GM23338 (cell line): Measurements from ENCODE around the gene ZNF514.

Source experiments
- CTCF ChIP-seq, 2 experiments: fragments of 200-600 bp in 1 of 2; sonication (generic) in 1 of 2; conservative IDR thresholded peaks; 2 replicates each; pipeline versions ENCODE4 v1.5.1 to v1.6.1; 2016 to 2017; ENCODE audit warnings: antibody characterized with exemption in 2 of 2, low read depth in 2 of 2, mild to moderate bottlenecking in 2 of 2, moderate library complexity in 1 of 2
- EZH2 ChIP-seq: fragments of 200-600 bp; sonication (generic); IDR thresholded peaks from one replicate; pipeline ENCODE4 v1.8.0; 2017; ENCODE audit warnings: antibody characterized with exemption, mild to moderate bottlenecking, low read depth; ENCODE audit not compliant: unreplicated experiment
- JUNB ChIP-seq: IDR thresholded peaks from one replicate; pipeline ENCODE4 v1.6.1; 2016; ENCODE audit warnings: antibody characterized with exemption; ENCODE audit not compliant: unreplicated experiment
- ZNF331 ChIP-seq: fragments of 250-450 bp; sonication (Bioruptor Pico); IDR thresholded peaks from 2 replicates; pipeline ENCODE4 v1.5.0; 2020; ENCODE audit warnings: low read depth, mild to moderate bottlenecking, moderate library complexity

GRCh38 chr2:95174031-95174542 is 14.4 kb upstream of the ZNF514 start:
- TF ChIP-seq CTCF (conservative IDR thresholded peaks at IDR 0.05; ENCODE audit: low read depth in 2 of 2) (no peak), EZH2 (no peak), ZNF331 (CRISPR knock-in tag) (no peak), JUNB (no peak)
